ENCODE data around the gene MPP3.
"Not testable (repeated sequence)": the region's sequence is repeated elsewhere in the genome, so short reads cannot be mapped to it uniquely, and the experiment has no call there.

MPP3 gene

GRCh38 chr17:43832976-43833829 is at the start of gene MPP3:
Gene MPP3 (minus strand): TSS chr17:43833146. CDS start chr17:43831906, 1,240 bp downstream.
- peak; percentile 25 for DNase-seq

- DNase-seq: no peak
Observed at GRCh38 chr17:43881758-43882505, 49.0 kb upstream of the MPP3 start.

DNA sequence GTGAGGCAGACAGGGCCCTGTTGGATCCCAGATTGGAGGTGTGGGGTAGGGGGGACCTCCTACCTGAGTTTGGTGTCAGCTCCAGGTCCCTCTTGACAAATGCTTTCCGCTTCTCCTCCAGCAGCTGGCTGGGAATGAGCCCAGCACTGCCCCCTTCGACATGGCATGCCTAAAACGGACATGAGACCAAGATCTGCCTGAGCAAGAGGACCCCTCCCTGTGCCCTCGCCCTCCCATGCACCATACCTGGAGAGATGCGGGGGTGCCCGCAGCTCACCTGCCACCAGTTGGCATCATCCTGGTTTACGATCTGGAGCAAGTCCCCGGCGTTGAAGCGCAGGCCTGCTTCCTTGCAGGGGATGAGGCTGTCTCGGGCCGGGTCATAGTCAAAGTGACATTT is 48.2 kb upstream of the MPP3 start:
- DNase-seq: no peak

GRCh38 chr17:43880420-43880991 is 47.6 kb upstream of the MPP3 start:
- peak; percentile 21 for DNase-seq

- no peak for DNase-seq
Observed at GRCh38 chr17:43879723-43880419, 46.9 kb upstream of the MPP3 start.

- DNase-seq: peak; percentile 42
Observed at GRCh38 chr17:43878260-43879175, 45.6 kb upstream of the MPP3 start.

GRCh38 chr17:43877451-43878155 is 44.7 kb upstream of the MPP3 start:
- DNase-seq: no peak

GRCh38 chr17:43877031-43877430 is 44.1 kb upstream of the MPP3 start:
- no peak for DNase-seq

DNA sequence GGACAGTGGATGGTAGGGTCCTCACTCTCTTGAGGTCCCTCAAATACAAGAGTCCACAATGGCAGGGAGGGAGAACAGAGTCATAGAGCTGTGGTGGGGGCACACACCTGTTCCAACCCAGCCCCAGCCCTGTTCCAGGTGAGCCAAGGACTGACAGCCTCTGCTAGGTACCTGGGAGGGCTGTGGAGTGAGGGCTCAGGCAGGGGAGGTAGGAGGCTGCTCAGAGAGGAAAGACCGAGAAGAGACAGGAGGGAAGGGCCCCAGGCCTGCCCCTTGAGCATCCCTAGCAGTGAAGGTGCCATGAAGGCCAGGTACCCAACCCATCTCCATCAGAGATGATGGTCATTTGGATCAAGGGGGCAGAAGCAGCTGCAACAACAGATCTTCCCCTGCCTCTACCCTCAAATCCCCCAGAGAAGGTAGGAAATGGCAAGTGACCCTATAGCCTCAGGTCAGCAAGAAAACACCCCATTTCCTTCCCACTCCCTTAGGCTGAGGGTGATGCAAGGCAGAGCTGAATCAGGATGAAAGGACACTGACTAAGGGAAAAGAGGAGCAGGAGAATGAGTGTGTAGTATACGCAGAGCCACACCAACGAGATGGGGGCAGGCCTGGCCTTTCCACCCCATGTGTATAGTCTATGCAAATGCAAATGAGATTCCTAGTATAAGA is 42.7 kb upstream of the MPP3 start:
- DNase-seq: no peak

DNA sequence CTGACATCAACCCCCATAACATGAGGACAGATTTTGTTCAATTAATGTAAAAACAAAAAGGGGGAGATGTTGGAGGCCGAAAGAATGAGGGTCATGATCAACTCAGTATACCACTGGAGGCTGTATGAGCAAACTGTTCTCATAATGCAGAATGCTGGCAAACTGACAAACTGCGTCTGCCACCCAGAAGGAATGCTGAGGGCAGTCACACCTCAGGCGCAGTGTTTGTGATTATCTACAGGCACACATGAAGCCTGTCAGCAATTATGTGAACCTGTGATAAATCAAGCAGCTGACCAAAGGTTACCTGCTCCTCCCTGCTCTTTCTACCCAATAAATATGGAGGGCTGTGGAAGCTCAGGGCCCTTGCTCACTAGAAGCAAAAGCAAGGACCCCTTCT is 41.3 kb upstream of the MPP3 start:
- DNase-seq: no peak

GRCh38 chr17:43873815-43874214 is 40.9 kb upstream of the MPP3 start:
- DNase-seq: no peak

DNA sequence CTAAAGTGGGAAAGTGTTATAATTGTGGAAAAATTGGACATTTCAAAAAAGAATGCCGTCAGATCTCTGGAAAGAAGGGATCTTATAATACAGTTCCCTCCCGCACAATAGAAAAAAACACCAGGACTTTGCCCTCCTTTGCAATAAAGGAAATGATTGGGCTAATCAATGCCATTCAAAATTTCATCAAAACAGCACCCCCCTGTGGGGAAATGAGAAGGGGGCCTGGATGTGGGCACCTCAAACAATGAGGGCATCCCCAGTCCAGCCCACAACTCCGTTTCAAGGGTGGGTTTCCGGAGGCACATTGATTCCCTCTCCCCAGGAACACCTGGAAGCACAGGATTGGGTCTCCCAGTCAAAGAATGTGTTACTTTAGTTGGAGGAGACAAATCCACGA is 40.1 kb upstream of the MPP3 start:
- DNase-seq: no peak

DNA sequence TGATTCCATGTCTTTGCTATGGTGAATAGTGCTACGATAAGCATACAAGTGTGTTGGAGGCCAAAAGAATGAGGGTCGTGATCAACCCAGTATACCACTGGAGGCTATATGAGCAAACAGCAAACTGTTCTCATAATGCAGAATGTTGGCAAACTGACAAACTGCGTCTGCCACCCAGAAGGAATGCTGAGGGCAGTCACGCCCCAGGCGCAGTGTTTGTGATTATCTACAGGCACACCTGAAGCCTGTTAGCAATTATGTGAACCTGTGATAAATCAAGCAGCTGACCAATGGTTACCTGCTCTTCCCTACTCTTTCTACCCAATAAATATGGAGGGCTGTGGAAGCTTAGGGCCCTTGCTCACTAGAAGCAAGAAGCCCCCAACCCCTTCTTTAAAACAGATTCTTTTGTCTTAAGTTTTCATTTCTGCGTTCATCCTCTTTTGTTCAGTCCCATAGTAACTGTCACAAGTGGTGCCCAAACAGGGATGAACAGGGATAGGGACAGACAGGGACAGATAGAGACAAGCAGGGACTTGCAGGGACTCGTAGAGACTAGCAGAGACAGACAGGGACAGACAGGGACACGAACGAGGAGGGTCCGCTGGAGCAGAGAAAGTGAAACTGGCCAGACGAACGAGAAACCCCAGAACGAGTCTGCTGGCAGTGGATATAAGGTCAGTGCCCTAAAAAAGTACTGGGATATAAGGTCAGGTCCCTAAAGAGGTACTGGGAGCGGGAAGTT is 39.2 kb upstream of the MPP3 start:
- no peak for DNase-seq

- not testable (repeated sequence) for DNase-seq
Observed at GRCh38 chr17:43869031-43869430, 36.1 kb upstream of the MPP3 start.

DNA sequence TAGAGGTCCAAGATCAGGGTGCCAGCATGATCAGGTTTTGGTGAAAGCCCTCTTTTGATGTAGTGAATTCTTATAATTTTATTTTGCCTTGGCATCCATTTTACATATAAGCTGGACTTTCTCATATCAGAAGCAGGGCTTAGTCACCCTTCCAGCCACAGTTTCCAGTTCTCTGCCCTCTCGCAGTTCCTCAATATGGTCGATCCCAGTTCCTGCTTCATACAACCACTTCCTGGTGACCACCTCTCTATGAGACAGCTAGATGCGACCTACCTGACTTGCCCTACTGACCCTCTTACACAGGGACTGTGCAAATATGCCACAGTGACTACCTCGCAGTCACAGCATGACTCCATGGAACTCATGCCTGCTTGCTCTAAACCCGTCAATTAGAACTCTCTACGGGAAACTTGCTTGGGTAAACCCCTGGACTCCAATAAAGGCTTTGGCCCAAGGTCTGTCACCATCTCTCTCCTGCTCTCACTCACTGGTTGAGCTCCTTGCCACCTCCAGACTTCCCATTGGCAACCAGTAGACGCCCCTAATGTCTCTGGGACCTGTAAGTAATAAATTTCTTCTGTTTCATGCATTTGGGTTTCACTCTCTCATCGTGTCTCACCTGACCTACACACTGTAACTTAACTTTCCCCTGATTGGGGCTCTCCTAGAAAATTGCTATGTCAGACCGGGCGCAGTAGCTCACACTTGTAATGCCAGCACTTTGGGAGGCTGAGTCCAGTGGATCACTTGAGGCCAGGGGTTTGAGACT is 35.5 kb upstream of the MPP3 start:
- no peak for DNase-seq

DNA sequence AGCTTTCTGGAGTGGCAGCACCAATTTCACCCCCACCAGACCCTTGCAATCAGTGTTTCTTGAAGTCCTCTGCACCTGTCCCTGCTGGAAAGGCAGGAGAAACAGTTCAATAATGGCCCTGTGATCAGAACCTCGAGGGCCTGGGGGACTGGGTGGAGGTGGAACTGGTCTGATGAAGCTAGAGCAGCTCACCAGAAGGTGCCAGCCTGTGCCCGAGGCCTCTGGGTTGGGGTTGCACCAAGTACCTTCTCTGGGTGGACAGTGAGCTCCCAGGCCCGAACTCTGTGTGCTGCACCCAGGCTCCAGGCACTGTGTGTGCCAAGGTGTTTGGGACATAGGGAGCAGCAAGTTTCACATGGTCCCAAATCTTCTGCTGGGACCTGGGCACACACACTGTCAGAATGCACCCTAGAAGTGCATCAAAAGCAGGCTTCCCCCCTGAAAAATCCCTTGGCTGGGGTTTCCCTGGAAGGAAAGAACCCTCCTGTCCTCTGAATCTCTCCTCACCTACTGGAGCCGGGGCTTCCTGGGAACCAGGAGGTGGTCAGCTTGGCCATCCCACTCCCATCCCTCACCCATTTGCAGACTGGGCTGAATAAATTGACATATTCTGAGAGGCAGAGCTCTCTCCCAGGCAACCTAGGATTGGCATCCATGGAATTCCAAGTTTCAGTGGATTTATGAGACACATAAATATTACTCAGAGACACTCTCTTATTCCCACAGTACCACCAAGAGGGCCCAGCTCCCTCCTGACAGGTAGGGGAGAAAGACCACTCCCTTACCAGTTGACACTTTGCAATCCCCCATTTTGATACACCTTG is 31.4 kb upstream of the MPP3 start:
- no peak for DNase-seq

DNA sequence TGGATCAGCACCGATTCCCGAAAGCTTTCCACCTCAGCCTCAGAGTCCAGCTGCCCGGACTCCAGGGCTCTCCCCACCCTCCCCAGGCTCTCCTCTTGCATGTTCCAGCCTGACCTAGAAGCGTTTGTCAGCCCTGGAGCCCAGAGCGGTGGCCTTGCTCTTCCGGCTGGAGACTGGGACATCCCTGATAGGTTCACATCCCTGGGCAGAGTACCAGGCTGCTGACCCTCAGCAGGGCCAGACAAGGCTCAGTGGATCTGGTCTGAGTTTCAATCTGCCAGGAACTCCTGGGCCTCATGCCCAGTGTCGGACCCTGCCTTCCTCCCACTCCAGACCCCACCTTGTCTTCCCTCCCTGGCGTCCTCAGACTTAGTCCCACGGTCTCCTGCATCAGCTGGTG is 29.0 kb upstream of the MPP3 start:
- no peak for DNase-seq

- DNase-seq: no peak
Observed at GRCh38 chr17:43860927-43861622, 28.1 kb upstream of the MPP3 start.

Data from CD4-positive, alpha-beta T cell treated with Interferon gamma for 1 hour (primary cell).